Measurements from ENCODE around the gene EIF3F. TPM values are rescaled to one million over a fixed set of nuclear protein-coding genes. Genes with fewer than 3 reads are reported as not detected.

EIF3F gene
- total and polyA plus RNA-seq, 9 of the 15 experiments (the other 6 are each of a cell fraction or from before 2014, with no cell fraction given) = 50.1 to 259 (median 135) TPM

DNA sequence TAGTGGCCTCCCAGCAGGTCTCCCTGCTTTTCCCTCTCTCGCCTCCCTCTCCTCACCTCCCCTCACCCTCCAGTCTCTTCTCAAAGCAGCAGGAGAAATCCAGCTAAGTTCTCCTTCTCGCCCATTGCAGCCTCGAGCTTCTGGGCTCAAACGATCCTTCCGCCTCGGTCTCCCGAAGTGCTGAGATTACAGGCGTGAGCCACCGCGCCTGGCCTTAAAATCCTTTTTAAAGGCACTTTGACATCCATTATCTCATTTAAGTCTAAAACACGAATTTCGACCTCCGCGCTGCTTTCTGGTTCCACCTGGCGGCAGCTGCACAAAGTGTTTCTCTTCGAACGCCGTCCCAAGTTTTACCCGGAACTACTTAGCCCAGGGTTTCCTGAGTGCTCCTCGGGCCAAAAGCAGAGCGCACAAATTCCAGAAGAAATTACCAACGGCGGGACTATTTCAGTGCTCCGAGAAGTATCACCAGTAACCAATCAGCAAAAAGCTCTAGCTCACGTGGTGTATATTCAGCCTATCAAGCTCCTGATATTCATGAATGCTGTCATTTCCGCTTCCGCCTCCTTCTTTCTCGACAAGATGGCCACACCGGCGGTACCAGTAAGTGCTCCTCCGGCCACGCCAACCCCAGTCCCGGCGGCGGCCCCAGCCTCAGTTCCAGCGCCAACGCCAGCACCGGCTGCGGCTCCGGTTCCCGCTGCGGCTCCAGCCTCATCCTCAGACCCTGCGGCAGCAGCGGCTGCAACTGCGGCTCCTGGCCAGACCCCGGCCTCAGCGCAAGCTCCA, at the start of gene EIF3F (continued):
- no peak for TF ChIP-seq PHB (CRISPR knock-in tag; IDR thresholded peaks at IDR 0.05)
- no peak for TF ChIP-seq SRSF9 (IDR thresholded peaks at IDR 0.05; ENCODE audit: borderline replicate concordance, low read depth, low read length)
- TF ChIP-seq TGIF2 (CRISPR knock-in tag; IDR thresholded peaks at IDR 0.05) = no peak
- peak; percentile 87 for TF ChIP-seq CC2D1A (IDR thresholded peaks at IDR 0.05)
- TF ChIP-seq NR2C1 (IDR thresholded peaks at IDR 0.05) = peak; percentile 92
- TF ChIP-seq NR2C1 (tag; IDR thresholded peaks at IDR 0.05) = peak; percentile 90
- TF ChIP-seq PTBP1 (IDR thresholded peaks at IDR 0.05; ENCODE audit: low read depth, low read length) = no peak
- TF ChIP-seq, protein P1, sequence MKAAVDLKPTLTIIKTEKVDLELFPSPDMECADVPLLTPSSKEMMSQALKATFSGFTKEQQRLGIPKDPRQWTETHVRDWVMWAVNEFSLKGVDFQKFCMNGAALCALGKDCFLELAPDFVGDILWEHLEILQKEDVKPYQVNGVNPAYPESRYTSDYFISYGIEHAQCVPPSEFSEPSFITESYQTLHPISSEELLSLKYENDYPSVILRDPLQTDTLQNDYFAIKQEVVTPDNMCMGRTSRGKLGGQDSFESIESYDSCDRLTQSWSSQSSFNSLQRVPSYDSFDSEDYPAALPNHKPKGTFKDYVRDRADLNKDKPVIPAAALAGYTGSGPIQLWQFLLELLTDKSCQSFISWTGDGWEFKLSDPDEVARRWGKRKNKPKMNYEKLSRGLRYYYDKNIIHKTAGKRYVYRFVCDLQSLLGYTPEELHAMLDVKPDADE (conservative IDR thresholded peaks at IDR 0.05; ENCODE audit: control insufficient read depth, low read depth, low read length) = no peak
- peak; percentile 55; the same call in 1 of the 2 replicates for TF ChIP-seq POLR2AphosphoS5 (IDR thresholded peaks at IDR 0.05; ENCODE audit: control insufficient read depth, insufficient read depth, low read depth, low read length)
- TF ChIP-seq STAT5A (IDR thresholded peaks at IDR 0.05; ENCODE audit: borderline replicate concordance, low read length) = peak; percentile 35; the same call in 1 of the 2 replicates
- TF ChIP-seq, protein P2, sequence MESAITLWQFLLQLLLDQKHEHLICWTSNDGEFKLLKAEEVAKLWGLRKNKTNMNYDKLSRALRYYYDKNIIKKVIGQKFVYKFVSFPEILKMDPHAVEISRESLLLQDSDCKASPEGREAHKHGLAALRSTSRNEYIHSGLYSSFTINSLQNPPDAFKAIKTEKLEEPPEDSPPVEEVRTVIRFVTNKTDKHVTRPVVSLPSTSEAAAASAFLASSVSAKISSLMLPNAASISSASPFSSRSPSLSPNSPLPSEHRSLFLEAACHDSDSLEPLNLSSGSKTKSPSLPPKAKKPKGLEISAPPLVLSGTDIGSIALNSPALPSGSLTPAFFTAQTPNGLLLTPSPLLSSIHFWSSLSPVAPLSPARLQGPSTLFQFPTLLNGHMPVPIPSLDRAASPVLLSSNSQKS (CRISPR knock-in tag; IDR thresholded peaks at IDR 0.05) = no peak
- peak; percentile 41 to 51; a peak in 3 of 4 replicates for TF ChIP-seq SIX5 (IDR thresholded peaks at IDR 0.05; ENCODE audit: borderline replicate concordance in 1 of 2, insufficient read depth in 1 of 2, low read depth in 1 of 2, low read length in 2 of 2)
- TF ChIP-seq HDAC1 (IDR thresholded peaks at IDR 0.05) = peak in 1 of 2 experiments; percentile 55; a peak in 1 of 4 replicates
- no peak for TF ChIP-seq ZNF668 (CRISPR knock-in tag; IDR thresholded peaks at IDR 0.05)
- TF ChIP-seq RBM14 (IDR thresholded peaks at IDR 0.05; ENCODE audit: borderline replicate concordance, insufficient read depth, low read depth, low read length) = no peak

Measured in K562 (cell line).